ENCODE measurements around the gene CYP2R1.
A peak's percentile ranks its signal among the peaks of the same experiment; 100 is the strongest.
"Not testable (repeated sequence)": the region's sequence is repeated elsewhere in the genome, so short reads cannot be mapped to it uniquely, and the experiment has no call there.

CYP2R1 gene

DNA sequence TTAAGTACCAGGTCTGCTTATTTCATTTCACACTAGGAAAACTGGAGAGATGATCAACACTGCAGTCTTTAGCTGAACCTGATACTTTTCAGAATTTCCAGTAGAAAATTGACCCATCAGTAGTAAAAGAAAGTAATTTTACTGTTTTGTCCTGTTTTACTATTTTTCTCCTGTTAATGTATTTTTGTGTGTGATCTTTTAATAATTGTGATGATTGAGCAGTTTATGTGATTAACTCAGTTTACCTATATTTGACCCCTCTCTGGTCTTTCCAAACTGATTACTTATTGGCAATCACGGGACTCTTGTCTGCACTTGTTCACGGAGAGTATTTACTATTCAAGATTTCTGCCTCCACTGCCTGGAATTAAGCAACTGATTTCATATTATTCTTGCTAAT is 546 bp upstream of the CYP2R1 start:
- DNase-seq, result no peak

GRCh38 chr11:14891143-14892035 is 642 bp downstream of the CYP2R1 start:
- peak; percentile 76 for DNase-seq

- no peak for DNase-seq
Observed at GRCh38 chr11:14886513-14886912, 5.5 kb downstream of the CYP2R1 start.

DNA sequence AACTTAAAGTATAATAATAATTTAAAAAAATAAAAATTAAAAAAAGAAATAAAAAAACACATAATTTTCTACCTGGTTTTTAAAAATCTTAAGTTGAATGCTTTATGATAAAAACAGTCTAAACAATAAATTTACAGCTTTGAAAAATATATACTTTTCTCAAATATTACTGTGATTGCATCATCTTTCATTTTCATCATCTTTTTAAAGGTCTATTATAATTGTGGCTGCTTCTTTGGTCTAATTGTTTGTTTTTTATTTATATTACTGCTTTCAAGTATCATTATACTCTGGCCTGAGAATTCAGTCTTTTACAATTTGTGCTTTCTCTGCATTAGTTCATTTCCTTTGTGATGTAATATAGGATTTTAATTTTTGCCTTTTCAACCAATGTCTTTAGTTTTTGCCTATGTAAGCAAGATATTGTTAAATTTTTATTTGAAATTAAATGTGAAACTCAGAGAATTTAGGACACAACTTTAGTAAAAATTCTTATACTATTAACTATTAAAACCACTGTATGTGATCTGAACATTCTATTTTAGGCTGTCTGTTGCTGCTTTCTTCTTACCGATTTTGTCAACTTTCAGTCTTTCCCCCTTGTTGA is 7.3 kb downstream of the CYP2R1 start:
- DNase-seq, result no peak

- DNase-seq, result not testable (repeated sequence)
Observed at GRCh38 chr11:14883683-14884082, 8.3 kb downstream of the CYP2R1 start.

DNA sequence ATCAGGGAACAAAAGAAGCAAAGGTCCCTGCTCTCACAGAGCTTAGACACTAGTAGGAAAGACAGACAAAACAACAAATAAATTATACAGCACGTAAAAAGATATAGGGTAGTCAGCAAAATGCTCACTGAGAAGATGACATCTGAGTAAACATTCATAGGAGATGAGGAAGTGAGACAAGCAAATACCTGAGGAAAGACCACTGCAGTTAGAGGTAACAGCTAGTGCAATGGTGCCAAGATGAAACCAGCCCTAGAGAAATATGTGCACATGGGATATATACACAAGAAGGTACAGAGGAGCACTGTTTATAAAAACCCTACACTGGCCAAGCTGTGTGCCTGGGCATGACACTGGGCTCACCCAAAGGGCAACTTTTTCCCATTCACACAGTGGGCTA is 9.8 kb downstream of the CYP2R1 start:
- DNase-seq, result no peak

GRCh38 chr11:14881576-14882193 is 10.3 kb downstream of the CYP2R1 start:
- DNase-seq, result no peak

DNA sequence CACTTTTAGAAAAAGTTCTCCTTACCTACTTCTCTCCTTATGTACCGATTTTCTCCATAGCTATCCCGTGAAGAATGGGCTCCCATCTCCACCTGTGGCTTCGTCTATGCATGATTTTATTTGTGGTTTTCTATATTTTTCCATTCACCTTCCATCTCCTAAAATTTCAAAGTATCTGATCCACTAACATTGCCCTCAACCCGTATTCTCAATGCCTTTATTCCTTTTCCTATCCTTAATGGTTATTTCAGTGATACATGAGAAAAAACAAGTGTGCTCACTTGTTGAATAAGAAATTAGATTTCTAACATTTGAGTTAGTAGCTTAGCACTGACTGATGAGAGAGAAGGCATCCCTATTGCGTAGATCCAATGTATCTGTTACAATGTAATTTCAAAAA is 16.9 kb downstream of the CYP2R1 start:
- DNase-seq, result no peak

DNA sequence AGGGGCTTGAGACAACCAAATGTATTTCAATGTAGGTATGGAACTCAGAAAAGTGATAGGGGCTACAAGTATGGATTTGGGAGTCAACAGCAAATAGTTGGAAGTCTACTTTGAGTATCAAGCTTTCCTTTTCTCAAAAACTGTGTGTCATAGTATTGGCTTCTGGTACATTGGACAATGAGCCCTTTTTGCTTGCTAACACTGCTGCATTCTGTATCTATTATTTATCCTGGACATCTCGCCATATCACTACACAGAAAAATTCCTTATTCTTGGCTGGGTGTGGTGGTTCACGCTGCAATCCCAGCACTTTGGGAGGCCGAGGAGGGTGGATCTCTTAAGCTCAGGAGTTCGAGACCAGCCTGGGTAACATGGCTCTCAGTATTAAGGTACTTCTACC is 18.4 kb downstream of the CYP2R1 start:
- no peak for DNase-seq

DNA sequence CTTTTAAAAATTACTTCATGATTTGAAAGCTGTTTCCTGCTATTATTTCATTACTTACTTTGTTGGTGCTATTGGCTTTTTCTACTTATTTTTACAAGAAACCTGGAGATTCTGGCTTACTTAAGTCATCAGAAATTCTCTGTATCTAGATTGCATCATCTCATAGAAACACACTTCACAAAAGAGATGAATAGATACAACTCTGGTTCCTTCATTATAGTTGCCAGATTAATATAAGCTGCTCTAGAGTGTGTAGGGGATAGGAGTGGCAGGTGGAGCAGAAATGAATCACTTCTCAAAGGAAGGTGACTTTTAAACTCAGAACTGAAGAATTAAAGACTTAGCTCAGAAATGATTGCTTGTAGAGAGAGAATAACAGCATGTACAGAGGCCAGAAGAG is 20.0 kb downstream of the CYP2R1 start:
- no peak for DNase-seq

- not testable (repeated sequence) for DNase-seq
Observed at GRCh38 chr11:14863775-14864174, 28.3 kb downstream of the CYP2R1 start.

DNA sequence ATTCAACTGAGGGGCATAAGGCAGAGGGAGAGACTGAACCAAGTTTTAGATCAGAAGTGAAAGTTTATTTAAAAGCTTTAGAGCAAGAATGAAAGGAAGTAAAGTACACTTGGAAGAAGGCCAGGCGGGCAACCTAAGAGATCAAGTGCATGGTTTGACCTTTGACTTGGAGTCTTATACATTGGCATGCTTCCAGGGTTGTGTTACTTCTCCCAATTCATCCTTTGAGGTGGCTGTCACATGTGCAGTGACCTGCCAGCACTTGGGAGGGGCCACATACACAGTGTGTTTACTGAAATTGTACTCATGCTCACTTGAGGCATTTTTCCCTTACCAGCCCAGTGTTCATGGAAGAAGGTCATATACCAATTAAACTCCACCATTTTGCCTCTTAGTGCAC is 30.4 kb downstream of the CYP2R1 start:
- no peak for DNase-seq

DNA sequence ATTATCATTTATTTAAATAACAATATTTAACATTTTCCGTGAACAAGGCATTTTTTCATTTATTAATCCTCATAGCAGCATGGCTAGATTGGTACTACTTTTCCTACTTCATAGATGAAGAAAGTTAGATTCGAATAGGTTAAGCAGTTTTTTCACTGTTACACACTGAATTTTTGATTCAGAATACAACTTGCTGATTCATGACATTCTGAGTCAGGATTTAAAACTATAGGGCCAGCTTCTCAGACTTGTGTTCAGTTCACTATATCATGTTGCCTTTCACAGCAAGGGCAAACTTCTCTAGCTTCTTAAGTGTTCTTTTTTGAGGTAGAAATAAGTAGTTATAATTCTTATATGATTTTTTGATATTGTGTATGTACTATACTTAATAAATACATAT is 31.5 kb downstream of the CYP2R1 start:
- DNase-seq, result no peak

DNA sequence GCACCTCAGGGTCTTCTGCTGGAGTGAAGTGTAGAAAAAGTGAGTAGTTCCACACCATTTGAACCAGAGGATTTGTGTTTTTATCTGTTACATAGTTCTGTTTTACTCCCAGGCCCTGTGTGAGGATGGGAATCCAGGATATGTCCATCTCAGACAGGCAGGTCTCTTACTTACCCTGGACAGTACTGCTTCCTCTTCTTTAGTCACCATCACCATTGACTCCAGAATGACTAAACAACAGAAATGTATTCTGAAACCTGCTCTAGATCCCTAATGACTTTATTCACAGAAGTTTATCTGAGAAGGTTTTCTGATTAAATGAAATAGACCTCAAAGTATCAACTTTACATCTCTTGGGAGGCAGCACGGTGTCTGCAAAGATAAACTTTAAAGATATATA is 33.6 kb downstream of the CYP2R1 start:
- no peak for DNase-seq

DNA sequence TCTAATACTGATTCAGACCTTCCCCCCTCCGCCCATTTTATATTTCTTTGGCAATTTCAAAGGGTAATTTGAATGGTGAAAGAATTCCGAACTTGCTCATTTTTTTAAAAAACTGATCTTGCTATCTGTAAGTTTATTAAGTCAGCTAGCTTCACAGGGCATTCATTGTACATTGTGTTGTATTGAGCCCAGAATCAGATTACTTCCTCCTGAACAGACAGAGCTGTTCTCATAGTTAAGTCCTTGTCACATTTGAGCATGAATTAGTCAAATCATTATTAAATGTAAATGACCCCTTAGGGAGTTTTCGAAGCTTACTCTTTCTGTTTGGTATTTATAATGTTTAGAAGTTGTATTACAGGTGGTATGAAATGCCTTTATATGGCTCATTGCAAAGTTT is 34.4 kb downstream of the CYP2R1 start:
- DNase-seq, result no peak

GRCh38 chr11:14855890-14856289 is 36.1 kb downstream of the CYP2R1 start:
- DNase-seq, result no peak

GRCh38 chr11:14854057-14854456 is 38.0 kb downstream of the CYP2R1 start:
- no peak for DNase-seq

DNA sequence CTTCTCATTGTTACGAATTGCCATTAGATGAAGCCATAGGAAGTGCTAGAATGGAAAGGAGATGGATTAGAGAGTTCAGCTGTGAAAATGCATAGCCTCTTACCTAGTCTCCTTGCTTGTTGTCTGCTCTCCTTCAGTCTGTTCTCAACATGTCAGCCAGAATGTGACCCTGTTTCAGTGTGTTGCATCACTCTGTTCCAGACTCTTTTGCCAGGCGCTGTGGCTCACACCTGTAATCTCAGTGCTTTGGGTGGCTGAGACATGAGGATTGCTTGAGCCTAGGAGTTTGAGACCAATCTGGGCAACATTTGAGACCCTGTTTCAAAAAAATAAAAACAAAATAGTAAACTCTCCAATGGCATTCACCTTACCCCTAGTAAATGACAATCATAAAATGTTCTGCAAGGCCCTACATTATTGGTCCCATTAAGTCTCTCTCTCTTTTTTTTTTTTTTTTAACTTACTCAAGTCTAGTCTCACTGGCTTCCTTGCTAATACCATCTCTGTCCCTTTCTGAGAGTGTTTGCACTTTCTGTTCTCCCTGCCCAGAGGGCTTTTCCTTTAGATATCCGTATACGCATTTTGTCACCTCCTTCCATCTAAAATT is 39.4 kb downstream of the CYP2R1 start:
- DNase-seq, result no peak

DNA sequence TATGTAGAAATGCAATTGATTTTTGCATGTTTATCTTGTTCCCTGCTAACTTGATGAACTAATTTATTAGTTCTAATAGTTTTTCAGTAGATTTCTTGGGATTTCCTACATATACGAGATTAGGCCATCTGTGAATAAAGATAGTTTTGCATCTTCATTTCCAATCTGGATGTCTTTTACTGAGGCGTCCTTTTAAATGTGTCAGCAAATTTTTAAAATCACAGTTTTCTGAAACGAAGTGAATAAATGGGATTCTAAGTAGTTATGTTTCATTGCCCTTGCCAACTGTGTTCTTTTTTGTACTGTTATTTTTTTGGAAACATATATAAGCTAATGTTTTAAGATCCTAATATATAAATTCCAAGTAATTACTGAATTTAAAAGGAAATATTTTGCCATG is 50.0 kb downstream of the CYP2R1 start:
- DNase-seq, result no peak

DNA sequence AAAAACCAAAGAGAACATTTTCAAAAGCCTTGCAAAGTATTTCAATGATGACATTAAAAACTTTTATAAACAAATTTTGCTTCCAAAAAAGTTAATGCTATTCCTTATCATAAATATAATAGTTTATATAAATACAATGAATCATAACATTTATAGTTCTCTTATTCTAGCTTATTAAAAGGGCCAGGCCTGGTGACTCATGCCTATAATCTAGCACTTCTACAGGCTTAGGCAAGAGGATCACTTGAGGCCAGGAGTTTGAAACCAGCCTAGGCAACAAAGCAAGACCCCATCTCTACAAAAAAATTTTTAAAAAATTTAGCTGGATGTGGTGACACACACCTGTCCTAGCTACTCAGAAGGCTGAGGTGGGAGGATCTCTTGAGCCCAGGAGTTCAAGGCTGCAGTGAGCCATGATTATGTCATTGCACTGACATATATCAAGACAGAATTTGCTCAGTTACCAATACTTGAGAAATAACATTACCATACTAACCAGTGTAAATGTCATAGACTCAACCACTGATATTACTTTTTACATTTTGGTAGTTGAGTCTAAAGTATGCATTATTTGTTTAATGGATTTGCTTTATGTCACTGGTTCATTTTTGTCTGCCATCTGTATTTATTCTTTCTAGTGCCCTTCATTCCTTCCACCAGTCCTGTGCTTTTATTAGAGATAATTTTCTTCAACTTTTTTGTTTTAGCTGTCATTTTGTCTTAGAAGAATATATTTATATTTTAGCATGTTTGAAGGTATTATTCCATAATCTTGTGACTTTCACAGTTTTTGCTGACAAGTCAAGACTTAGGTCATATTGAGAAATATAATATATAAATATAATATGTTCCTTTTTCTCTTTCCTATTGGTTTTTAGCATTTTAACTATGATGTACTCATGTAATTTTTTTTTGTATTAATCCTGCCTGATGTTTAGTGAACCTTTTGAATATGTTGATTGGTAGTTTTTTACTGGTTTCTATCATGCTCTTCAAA is 56.2 kb downstream of the CYP2R1 start:
- no peak for DNase-seq

Data from effector CD4-positive, alpha-beta T cell (primary cell).